GM12875 (cell line): Measurements from ENCODE around the gene SPEN.

Experiments
- H3K4me3 ChIP-seq: one replicate; pipeline ENCODE4 v1.5.1; 2011; ENCODE audit warnings: low read depth, low read length, control low read depth
- TF ChIP-seq, protein P1 (sequence below): IDR thresholded peaks from 2 replicates; pipeline ENCODE4 v1.5.1; 2011; ENCODE audit warnings: low read depth, mild to moderate bottlenecking, control low read depth, inconsistent platforms, low read length, moderate library complexity, borderline replicate concordance; ENCODE audit not compliant: insufficient read depth

The SPEN gene

GRCh38 chr1:15948595-15949452 lies 101.3 kb downstream of the SPEN start:
- no peak overlapping the region for H3K4me3 ChIP-seq

DNA sequence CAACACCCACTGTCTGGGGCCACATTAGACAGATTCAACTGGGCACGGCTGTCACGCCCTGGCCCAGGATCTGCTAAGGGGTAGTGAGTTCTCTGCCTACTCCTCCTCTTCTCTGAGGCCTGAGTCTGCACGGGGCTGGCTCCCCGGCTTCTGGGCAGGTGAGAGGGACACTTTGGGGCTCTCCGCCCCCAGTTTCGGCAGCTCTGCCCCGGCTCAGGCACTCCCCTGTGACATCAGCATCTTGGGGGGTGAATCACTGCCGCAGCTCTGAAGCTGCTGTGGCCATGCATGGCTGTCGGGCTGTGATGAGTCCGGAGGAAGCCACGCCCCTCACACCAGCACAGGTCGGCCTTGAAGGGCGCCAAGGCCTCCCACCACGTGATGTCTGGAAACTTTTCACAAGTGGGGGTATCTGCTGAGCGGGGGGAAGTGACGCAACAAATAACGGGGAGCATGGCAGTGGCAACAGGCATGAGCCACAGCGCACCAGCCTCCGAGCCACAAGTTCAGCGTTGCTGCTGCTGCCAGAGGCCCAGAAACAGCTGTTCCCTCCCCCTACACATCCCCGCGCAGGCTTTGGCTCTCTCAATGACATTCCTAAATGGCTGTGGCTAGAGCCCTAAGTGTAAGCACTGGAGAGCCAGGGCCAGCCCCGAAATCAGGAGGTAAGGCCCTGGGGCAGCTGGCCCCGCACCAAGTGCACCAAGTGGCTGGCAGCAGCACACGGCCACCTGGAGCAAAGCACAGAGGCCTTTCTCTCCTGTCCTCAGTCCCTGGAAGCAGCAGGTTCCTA lies 102.1 kb downstream of the SPEN start:
- no peak overlapping the region for H3K4me3 ChIP-seq
- TF ChIP-seq, protein P1, sequence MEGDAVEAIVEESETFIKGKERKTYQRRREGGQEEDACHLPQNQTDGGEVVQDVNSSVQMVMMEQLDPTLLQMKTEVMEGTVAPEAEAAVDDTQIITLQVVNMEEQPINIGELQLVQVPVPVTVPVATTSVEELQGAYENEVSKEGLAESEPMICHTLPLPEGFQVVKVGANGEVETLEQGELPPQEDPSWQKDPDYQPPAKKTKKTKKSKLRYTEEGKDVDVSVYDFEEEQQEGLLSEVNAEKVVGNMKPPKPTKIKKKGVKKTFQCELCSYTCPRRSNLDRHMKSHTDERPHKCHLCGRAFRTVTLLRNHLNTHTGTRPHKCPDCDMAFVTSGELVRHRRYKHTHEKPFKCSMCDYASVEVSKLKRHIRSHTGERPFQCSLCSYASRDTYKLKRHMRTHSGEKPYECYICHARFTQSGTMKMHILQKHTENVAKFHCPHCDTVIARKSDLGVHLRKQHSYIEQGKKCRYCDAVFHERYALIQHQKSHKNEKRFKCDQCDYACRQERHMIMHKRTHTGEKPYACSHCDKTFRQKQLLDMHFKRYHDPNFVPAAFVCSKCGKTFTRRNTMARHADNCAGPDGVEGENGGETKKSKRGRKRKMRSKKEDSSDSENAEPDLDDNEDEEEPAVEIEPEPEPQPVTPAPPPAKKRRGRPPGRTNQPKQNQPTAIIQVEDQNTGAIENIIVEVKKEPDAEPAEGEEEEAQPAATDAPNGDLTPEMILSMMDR, result no peak

More at GRCh38 chr1:15948595-15949452, 101.3 kb downstream of the SPEN start:
- TF ChIP-seq, protein P1, result no peak

GRCh38 chr1:15950302-15950701 lies 102.8 kb downstream of the SPEN start:
- H3K4me3 ChIP-seq, result no peak overlapping the region
- TF ChIP-seq, protein P1, result no peak

GRCh38 chr1:15950763-15951295 lies 103.3 kb downstream of the SPEN start:
- H3K4me3 ChIP-seq, result no peak overlapping the region
- TF ChIP-seq, protein P1, result no peak

DNA sequence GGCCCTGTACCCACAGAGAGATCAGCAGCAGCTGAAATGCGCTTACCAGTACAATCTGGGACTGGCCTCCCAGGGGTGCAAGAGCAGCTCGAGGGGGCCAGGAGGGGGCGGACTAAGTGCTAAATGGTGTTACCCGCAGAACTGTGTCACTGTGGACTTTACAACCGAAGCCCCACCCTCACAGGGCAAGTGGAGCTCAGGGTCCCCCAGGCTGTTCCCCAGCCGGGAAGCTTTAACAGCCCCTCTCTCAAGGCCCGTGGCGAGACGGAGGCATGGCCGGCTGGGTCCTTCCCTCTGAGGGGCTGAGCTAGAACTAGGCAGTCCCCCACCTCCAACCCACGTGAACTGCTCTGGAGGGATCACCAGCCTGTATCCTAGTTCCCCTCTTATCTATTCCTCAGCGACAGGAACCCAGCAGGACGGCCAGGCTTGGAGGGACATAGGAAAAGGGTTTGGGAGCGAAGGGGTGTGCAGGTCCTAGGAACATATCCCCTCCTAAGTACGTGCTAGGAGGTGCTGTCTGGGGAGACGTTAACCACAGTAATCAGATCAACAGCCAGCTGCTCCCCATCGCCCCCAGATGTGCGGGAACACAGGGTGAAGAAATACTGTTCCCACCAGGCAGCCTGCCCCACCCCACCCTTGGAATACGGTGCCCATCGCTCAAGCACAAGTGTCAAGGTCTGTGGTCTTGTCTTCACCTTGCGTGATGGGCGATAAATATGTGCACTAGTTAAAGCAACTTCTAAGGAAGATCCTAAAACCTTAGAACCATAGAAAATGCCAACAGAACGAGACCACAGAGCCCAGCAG lies 104.0 kb downstream of the SPEN start:
- H3K4me3 ChIP-seq, result no peak overlapping the region
- TF ChIP-seq, protein P1, result no peak

GRCh38 chr1:15952317-15953258 lies 105.1 kb downstream of the SPEN start:
- TF ChIP-seq, protein P1, result no peak
- no peak overlapping the region for H3K4me3 ChIP-seq
